ENCODE data around the gene COL5A1.
"Not testable (repeated sequence)": the region's sequence is repeated elsewhere in the genome, so short reads cannot be mapped to it uniquely, and the experiment has no call there.

The COL5A1 gene

GRCh38 chr9:134658378-134658955, 16.9 kb downstream of the COL5A1 start:
- peak; percentile 76 for DNase-seq

DNA sequence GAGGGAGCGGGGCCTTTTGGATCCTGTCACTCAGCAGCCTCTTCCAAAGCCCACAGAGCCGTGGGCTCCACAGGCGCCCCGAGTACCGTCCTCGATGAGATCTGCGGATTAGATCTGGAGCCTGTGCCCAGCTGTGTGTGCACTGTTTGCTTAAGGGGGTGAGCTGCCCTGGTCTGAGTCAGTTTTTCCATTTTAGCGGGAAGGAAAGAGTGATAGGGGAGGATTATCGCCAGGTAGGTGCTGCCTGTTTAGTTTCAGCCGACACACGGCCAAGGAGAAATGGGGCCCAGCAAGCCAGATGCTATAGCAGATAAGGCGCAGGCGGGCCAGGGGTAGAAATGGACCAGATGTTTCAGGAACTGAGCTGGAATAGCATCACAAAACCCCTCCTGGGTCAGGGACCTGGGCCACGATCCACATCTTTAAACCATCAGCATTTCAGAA, 18.1 kb downstream of the COL5A1 start:
- no peak for DNase-seq

- no peak for DNase-seq
Observed at GRCh38 chr9:134660407-134660806, 18.8 kb downstream of the COL5A1 start.

- no peak for DNase-seq
Observed at GRCh38 chr9:134661299-134661698, 19.7 kb downstream of the COL5A1 start.

DNA sequence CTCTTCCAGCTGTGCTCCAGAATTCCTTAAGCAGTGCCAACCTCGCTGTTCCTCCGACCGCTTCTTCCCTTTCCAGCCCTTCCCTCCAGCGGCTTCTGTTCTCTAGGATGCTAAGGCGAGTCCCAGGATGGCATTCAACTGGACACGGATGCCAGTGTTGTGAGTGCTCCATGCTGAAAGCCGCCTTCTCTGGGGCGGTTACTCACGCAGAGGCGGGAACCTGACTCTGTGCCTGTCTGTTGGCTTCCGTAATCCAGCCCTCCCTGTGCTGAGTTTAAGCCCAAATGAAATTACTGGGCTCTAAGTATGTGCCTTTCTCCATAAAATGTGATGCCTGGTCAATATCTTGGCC, 20.2 kb downstream of the COL5A1 start:
- DNase-seq, result no peak

DNA sequence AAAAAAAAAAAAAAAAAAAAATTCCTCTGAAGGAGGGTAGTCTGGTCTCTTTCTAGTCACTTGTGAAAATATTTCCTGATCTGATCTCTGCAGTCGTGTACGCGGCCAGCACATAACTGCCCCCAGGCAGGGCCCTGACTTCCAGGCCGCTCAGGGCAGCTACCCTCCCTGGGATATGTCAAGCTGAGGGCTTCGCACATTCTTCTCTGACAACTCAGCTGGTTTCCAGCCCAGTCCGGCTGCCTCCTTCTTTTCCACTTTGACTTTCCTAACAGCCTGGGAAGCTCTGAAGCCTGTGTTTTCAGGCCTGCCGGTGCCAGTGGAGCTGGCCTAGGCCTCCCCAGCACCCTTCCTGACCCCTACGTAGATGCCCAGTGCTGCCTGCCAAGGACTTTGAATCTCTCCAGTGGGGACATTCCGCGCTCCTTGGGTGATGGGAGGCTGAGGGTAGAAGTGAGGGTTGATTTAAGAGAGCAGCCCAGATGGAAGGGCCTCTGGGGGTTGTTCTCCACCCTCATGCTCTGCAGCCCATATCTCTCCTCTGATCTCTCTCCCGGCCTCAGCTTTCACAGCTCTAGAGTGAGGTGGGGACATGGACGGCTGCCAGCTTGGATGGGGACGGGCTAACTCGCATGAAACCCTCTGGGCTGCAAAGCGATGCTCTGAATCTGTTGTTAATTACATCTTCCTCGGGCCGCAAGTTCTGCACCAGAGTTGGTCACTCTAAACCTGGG, 20.7 kb downstream of the COL5A1 start:
- no peak for DNase-seq

- DNase-seq, result no peak
Observed at GRCh38 chr9:134663084-134663483, 21.5 kb downstream of the COL5A1 start.

DNA sequence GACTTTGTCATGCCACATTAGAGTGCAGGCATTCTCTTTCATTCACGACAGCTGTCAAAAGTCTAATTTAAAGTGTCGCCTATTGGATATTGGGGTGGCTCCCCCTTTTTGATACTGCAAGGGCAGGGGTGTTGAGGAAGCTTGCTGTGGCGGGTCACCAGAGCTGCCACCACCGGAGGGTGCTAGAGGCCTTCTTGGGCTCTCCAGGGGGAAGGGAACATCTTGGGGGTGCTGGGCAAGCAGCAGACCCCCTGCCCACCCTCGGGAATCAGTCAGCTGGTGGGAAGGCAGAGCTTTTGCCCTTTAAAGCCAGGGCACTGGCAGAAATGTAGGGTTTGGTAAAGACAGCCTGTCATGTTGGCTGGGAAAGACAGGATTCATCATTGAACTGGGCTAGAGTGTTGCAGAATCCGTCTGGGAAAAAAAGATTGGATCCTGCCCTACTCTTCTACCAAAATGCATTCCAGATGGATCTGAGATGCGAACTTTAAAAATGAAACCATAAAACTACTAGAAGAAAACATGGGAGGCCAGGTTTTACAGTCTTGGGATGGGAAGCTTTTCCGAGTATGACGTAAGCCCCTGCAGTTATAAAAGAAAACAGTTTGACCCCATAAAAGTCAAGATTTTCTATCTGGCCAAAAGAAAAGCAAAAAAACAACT, 22.3 kb downstream of the COL5A1 start:
- DNase-seq, result no peak

DNA sequence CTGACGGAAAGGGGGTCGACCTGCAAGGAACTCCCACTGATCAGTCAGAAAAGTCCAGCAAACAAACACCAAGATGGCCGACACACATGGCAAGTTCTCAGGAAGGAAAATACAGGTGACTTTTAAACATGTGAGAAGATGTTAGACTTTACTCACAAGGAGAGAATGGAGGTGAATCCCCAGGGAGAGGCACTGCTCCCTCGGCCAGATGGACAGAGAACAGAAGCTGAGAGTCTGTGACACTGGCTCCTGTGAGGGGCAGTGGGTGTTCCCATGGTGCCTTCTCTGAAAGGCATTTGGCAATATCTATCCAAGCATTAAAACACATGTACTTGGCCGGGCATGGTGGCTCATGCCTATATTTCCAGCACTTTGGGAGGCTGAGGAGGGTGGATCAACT, 22.8 kb downstream of the COL5A1 start:
- no peak for DNase-seq

- DNase-seq, result no peak
Observed at GRCh38 chr9:134666208-134666607, 24.6 kb downstream of the COL5A1 start.

DNA sequence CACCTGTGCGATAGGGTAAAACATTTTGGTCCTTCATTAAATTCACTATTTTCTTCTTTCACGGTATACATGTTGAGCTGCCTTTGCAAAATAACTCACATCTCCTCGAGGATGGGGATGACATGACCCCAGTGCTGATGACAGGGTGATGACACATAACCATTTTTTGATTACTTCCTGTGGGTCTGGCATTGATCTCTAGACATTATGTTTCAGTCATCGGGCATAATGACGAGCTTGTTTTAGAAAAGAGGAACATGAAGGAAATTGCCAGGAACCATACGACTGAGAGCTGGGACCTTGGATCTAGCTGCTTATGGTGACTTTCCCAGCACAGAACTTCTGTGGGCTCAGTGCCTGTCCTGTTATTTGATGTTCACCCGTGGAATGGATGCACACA, 25.2 kb downstream of the COL5A1 start:
- no peak for DNase-seq

- DNase-seq, result not testable (repeated sequence)
Observed at GRCh38 chr9:134668977-134669376, 27.4 kb downstream of the COL5A1 start.

GRCh38 chr9:134669399-134669955, 27.9 kb downstream of the COL5A1 start:
- DNase-seq, result no peak

- no peak for DNase-seq
Observed at GRCh38 chr9:134670042-134670525, 28.5 kb downstream of the COL5A1 start.

DNA sequence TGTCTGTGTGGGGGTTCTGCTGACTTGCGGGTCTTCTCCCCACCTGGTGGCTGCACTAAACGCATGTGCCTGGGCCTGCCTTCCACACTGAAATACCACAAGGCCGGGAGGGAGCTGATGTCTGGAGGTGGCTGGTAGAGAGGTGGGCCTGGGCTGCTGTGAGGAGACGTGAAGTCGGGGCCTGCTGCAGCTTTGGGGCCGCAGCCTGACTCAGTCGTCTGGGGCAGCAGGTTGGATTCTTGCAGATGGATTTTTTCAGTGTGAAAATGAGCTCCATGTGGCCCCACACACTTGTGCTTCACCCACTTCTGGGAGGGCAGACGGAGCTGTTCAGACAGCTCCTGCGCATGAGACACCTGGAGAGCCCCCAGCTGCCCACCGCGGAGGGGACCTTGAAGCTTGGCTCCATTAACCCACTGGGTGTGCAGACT, 29.3 kb downstream of the COL5A1 start:
- DNase-seq, result no peak

- DNase-seq, result no peak
Observed at GRCh38 chr9:134671341-134672113, 29.9 kb downstream of the COL5A1 start.

DNA sequence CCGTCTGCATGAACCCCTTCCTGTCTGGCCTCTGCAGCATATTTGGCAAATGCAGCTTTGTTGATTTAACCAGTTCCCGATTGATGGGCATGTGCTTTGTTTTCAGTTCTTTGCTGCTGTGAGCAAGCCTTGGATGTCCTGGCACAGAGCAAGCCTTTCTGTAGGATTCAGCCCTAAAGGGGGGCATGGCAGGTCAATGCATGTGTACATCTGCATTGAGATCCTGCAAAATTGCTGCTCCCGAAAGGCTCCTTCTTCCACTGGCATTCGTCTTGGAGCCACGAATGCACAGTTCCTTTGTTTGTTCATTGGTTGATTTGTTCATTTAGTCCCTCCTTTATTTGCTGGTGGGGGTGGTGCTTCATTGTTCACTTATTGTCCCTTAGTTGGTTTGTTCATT, 34.8 kb downstream of the COL5A1 start:
- DNase-seq, result peak; percentile 19

GRCh38 chr9:134676886-134677285, 35.3 kb downstream of the COL5A1 start:
- no peak for DNase-seq

- DNase-seq, result no peak
Observed at GRCh38 chr9:134677743-134678142, 36.1 kb downstream of the COL5A1 start.

- DNase-seq, result peak; percentile 85
Observed at GRCh38 chr9:134678206-134678605, 36.6 kb downstream of the COL5A1 start.

- peak; percentile 64 for DNase-seq
Observed at GRCh38 chr9:134678666-134679443, 37.3 kb downstream of the COL5A1 start.
